D721Med (cell line): Measurements from ENCODE around the gene WDTC1.

ENCODE experiments used
- DNase-seq: peaks from one replicate; pipeline ENCODE4 v3.0.0; 2011; ENCODE audit warnings: low spot score; ENCODE audit not compliant: insufficient read length
- FAIRE-seq: peaks from 2 replicates; lab custom pipeline; 2011; peaks lifted over from hg19 to GRCh38; lab: Jason Lieb, UNC
- TF ChIP-seq, protein P1 (sequence below): IDR thresholded peaks from 2 replicates; pipeline ENCODE4 v1.5.1; 2012; ENCODE audit warnings: mild to moderate bottlenecking, control low read depth; ENCODE audit not compliant: insufficient read depth; ENCODE audit errors: missing control alignments

WDTC1 gene

DNA sequence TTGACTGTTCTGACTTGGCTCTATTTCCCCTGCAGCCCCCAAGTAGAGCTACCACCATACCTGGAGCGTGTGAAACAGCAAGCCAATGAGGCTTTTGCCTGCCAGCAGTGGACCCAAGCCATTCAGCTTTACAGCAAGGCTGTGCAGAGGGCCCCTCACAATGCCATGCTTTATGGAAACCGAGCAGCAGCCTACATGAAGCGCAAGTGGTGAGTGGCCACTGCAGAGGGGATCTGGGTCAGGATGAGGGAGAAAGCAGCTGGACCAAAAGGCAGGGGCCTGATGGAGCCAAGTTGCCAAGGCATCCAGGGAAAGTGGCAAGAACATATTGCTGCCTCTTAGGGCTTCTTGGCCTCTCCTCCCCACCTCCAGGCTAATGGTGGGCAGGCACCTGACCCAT lies 63.5 kb downstream of the WDTC1 start:
- TF ChIP-seq, protein P1, sequence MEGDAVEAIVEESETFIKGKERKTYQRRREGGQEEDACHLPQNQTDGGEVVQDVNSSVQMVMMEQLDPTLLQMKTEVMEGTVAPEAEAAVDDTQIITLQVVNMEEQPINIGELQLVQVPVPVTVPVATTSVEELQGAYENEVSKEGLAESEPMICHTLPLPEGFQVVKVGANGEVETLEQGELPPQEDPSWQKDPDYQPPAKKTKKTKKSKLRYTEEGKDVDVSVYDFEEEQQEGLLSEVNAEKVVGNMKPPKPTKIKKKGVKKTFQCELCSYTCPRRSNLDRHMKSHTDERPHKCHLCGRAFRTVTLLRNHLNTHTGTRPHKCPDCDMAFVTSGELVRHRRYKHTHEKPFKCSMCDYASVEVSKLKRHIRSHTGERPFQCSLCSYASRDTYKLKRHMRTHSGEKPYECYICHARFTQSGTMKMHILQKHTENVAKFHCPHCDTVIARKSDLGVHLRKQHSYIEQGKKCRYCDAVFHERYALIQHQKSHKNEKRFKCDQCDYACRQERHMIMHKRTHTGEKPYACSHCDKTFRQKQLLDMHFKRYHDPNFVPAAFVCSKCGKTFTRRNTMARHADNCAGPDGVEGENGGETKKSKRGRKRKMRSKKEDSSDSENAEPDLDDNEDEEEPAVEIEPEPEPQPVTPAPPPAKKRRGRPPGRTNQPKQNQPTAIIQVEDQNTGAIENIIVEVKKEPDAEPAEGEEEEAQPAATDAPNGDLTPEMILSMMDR, result no peak
- DNase-seq, result no peak
- no peak for FAIRE-seq

DNA sequence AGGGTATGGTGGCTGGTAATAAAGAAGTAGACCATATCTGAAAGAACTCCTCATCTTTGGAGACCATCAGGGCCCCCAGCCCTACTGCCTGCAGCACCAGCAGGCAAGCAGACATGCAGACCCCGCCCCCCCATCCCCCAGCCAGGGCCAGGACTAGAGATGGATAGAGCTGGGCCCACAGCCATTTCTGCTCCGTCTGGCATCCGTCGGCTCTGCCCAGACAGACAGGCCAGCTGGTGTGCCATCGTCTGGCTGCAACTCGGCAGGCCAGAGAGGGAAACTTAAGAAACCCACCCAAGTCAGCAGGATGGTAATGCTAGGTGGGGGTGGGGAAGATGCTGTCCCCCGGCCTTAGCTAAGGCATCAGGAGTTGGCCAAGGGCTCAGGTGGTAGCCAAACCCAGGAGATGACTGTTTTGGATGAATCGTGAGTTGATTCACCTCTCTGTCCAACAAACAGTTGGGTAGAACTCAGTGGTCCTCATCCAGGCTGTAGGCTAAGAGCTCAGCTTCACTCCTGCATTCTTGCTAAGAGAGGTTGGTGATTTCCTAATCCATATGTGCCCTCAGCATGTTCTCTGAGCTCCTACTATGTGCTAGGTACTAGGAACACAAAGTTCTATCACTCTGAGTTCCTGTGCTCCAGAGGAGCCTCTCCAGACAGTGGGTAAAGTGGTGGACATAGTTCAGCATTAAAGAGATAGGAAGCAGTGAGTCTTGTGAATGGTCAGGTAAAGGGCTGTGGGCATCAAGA lies 64.4 kb downstream of the WDTC1 start:
- FAIRE-seq, result no peak
- DNase-seq, result no peak
- TF ChIP-seq, protein P1, result no peak

DNA sequence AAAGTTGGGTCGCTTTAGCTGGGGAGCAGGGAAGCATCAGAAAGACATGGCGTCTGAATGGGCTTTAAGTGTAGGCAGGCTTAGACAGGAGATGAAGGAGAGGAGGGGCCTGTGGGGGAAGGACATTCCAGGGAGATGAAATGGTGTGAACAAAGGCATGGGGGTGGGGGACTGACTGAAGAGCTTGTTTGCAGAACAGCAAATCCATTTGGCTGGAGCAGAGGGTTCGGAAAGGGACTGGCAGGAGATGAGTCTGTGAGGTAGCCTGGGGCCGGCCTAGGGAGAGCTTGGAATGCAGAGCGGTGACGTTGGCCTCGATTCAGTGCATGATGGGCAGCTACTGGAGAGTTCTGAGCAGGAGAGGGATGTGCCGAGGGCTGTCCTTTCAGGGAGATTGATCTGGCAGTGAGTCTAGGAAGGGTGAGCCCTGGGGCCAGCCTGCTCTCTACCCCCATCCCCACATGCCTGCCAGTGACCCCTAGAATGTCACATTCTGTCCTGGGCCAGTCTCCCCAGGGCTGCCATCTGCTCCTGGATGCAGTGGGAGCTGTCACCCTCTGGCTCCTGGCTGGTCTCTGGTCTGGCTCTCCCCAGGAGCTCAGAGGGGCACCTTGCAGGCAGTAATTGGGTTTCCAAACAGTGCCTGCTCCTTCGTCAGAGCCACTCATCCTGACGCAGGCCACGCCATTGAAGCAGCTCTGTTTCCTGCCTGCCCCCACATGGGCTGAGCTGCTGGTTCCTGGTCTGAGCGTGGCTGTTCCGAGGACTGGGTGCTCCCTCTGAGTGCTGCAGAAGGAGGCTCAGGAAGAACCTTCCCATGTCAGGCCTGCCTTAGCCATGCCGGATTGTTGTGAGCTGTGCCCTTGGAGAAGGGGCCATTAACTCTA lies 65.2 kb downstream of the WDTC1 start:
- TF ChIP-seq, protein P1, result no peak
- DNase-seq (no peak), FAIRE-seq (no peak)

DNA sequence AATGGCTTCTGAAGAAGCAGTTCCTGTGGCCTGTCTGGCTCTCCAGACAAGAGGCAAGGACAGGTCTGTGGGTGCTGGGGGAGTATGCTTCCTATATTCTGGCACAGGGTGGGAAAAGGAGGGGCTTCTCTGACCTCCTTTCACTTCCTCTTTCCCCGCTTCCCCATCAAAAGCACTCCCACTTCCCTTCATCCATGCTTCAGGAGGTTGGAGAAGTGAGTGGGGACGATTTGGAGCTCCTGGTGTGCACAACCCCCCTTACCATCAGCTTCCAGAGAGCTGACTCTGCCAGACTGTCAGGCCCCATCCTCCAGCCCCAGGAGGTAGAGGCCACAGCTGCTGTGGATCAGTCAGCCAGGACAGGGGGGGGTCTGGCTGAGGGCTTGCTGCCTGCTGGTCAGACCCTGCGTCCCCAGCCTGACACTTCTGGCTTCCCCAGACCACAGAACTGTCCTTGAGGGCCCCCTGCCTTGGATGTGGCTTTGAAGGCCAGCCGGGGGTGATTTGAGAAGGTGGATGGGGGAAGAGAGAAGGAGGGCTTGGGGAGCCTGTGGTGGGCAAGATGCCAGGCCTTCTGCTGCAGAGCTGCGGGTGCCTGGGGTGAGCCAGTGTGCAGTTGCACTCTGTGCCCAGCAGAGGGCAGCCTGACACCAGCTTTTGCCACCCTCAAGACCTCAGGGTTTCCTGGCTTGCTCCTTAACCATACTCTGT lies 66.1 kb downstream of the WDTC1 start:
- DNase-seq (peak; percentile 61), FAIRE-seq (no peak)
- TF ChIP-seq, protein P1, result peak; percentile 96

DNA sequence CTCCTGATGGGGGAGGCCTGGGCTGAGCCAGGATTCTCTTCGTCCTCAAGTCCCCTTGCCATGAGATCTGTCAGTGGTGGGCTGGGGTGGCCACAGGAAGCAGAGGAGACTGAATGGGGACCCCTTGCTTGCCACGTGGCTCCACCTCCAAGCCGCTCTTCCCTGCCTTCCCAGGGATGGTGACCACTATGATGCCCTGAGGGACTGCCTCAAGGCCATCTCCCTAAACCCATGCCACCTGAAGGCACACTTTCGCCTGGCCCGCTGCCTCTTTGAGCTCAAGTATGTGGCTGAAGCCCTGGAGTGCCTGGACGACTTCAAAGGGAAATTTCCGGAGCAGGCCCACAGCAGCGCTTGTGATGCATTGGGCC lies 66.6 kb downstream of the WDTC1 start:
- no peak for DNase-seq
- no peak for FAIRE-seq
- TF ChIP-seq, protein P1, result no peak

DNA sequence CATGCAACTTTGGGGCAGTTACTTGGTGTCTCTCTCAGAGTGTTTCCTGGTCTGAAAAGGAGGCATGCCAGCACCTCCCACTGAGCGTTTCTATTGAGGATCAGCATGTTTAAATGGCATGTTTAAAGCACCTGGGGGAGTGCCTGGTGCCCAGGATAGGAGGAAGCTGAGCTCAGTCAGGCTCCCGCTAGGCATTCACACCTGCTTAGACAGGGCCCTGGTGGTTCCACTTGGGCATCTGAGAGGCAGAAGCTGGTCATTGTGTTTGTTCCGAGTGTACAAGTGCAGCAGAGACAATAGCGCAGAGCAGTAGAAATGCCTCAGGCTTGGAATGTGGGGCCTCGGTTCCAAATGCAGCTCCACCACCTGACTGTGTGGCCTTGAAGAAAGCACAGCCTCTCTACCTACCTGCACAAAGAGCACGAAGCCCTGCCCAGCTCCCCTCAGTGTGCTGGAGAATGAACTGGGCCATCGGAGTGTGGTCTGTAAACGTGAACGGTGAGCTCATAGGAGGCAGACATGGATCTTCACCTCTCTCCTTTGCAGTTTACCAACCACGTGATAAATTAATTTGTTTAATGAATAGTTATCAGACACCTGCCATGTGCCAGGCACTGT lies 67.3 kb downstream of the WDTC1 start:
- TF ChIP-seq, protein P1, result no peak
- DNase-seq (no peak), FAIRE-seq (no peak)
